Measurements from ENCODE around the gene NAA30. TPM values are rescaled to one million over a fixed set of nuclear protein-coding genes. Genes with fewer than 3 reads are reported as not detected.
"Not testable (repeated sequence)": the region's sequence is repeated elsewhere in the genome, so short reads cannot be mapped to it uniquely, and the experiment has no call there.

Gene NAA30
- total and polyA plus RNA-seq, 2 of the 8 experiments (the other 6 are each of a cell fraction or from before 2014, with no cell fraction given), result 4.2 to 21.9 TPM

- peak overlapping the region; percentile 5 to 46 (median 22); a peak in 3 of 8 replicates for H3K4me3 ChIP-seq (ENCODE audit: extremely low read depth in 1 of 4, insufficient read depth in 2 of 4, low read depth in 3 of 4, low read length in 4 of 4)
- H2BK15ac ChIP-seq (ENCODE audit: low read length); H2BK120ac ChIP-seq (replicated peaks; ENCODE audit: low read depth, low read length); FAIRE-seq; H3K4me1 ChIP-seq (replicated peaks in 1 of 4; ENCODE audit: control insufficient read depth in 3 of 4, insufficient read depth in 4 of 4, low read length in 3 of 4); H2BK20ac ChIP-seq (ENCODE audit: low read length); H3K9me3 ChIP-seq (ENCODE audit: insufficient read depth in 2 of 2, low read depth in 1 of 2, low read length in 1 of 2); H3K27me3 ChIP-seq (replicated peaks in 1 of 4; ENCODE audit: control insufficient read depth in 3 of 4, extremely low read depth in 1 of 4, insufficient read depth in 3 of 4, low read length in 3 of 4); H3K79me2 ChIP-seq (ENCODE audit: control insufficient read depth in 1 of 2, insufficient read depth in 2 of 2, low read length in 2 of 2); H4K8ac ChIP-seq (ENCODE audit: extremely low read depth, insufficient read depth, low read length); H3K14ac ChIP-seq (ENCODE audit: insufficient read length); H3K23me2 ChIP-seq (ENCODE audit: low read depth, low read length); H2AFZ ChIP-seq (ENCODE audit: low read length); H4K20me1 ChIP-seq (replicated peaks in 1 of 2; ENCODE audit: control insufficient read depth in 1 of 2, insufficient read depth in 2 of 2, low read length in 2 of 2); H3K56ac ChIP-seq (replicated peaks; ENCODE audit: insufficient read length, low read depth, low read length); H3K36me3 ChIP-seq (ENCODE audit: control insufficient read depth in 2 of 4, insufficient read depth in 4 of 4, low read length in 3 of 4); H2AK5ac ChIP-seq (ENCODE audit: low read depth, low read length); H3K27ac ChIP-seq (ENCODE audit: low read depth, low read length); H3K18ac ChIP-seq (ENCODE audit: extremely low read depth, low read length); H4K91ac ChIP-seq (replicated peaks; ENCODE audit: insufficient read length, low read length); H3K23ac ChIP-seq (ENCODE audit: insufficient read length); H4K5ac ChIP-seq (ENCODE audit: insufficient read length, low read depth, low read length); H2BK5ac ChIP-seq (ENCODE audit: low read depth, low read length); H3K79me1 ChIP-seq (ENCODE audit: low read depth, low read length); H3K4ac ChIP-seq (replicated peaks; ENCODE audit: insufficient read length, low read depth, low read length): not testable (repeated sequence)
- TF ChIP-seq YY1 (IDR thresholded peaks at IDR 0.05; ENCODE audit: low read depth, low read length), result peak; percentile 63; the same call in 1 of the 2 replicates
- TF ChIP-seq TBP (IDR thresholded peaks at IDR 0.05; ENCODE audit: low read depth, low read length), result 0 out of 2 replicates have a peak, but pooled peaks have one; percentile 9
- TF ChIP-seq POLR2A (IDR thresholded peaks at IDR 0.05; ENCODE audit: control extremely low read depth in 1 of 2, low read depth in 2 of 2, low read length in 2 of 2), result 0 out of 3 replicates have a peak, but pooled peaks of 1 of the 2 experiments have one; percentile 22
- POLR2A ChIA-PET (ENCODE audit: partially characterized antibody), result interaction anchor here (0.6 to 0.7 kb wide), 2 partner anchors 14 to 509 kb away, joined by 3 read pairs; no protein-coding TSS in a partner anchor
- 0 out of 2 replicates have a peak overlapping the region, but pooled peaks have one; percentile 17 for H2BK12ac ChIP-seq (ENCODE audit: low read depth, low read length)
- CTCF ChIA-PET (ENCODE audit: partially characterized antibody), result interaction anchor here (1.4 to 1.9 kb wide), 2 partner anchors 28 to 49 kb away, joined by 4 read pairs; no protein-coding TSS in a partner anchor
- peak overlapping the region in 2 of 4 experiments; percentile 32 to 43; a peak in 4 of 7 replicates for H3K9ac ChIP-seq (replicated peaks in 1 of 4; ENCODE audit: extremely low read depth in 1 of 4, low read depth in 3 of 4, low read length in 3 of 4)
- DNase-seq (ENCODE audit: low read depth in 1 of 2, low spot score in 2 of 2), result peak in 1 of 2 experiments; percentile 62
- 55% methylated on average over 26 of the region's 34 CpGs; no CpG with 5 or more reads in 1 of the 2 experiments for whole genome bisulfite sequencing, 2 experiments (ENCODE audit: extremely low coverage in 1 of 2, insufficient coverage in 1 of 2, insufficient read length in 1 of 2, insufficient replicate concordance in 2 of 2, low coverage in 1 of 2, low lambda C conversion rate in 2 of 2, missing lambda C conversion rate in 1 of 2)
- peak overlapping the region; percentile 51 to 57 for H3K4me2 ChIP-seq (ENCODE audit: insufficient read depth in 1 of 2, low read depth in 2 of 2, low read length in 2 of 2)
Measured at GRCh38 chr14:57343545-57344297, 46.7 kb upstream of the NAA30 start.

All from H1 (cell line).